Osteoblast (primary cell): ENCODE results near the gene HYAL2. TPM values are rescaled to one million over a fixed set of nuclear protein-coding genes. Genes with fewer than 3 reads are reported as not detected.
A peak's percentile ranks its signal among the peaks of the same experiment; 100 is the strongest.

ENCODE experiments used
- DNase-seq: peaks from one replicate; pipeline ENCODE4 v3.0.0; 2011; ENCODE audit warnings: low spot score, mixed read lengths; ENCODE audit not compliant: insufficient read length; ENCODE audit errors: missing footprints
- H2AFZ ChIP-seq: 2 replicates; pipeline ENCODE4 v1.6.0; 2011; ENCODE audit warnings: mild to moderate bottlenecking, low read length
- H3K27ac ChIP-seq: 2 replicates; pipeline ENCODE4 v1.5.1; 2011; ENCODE audit warnings: mild to moderate bottlenecking, low read depth, low read length, moderate library complexity
- H3K27me3 ChIP-seq: 2 replicates; pipeline ENCODE4 v1.6.0; 2012; ENCODE audit warnings: mild to moderate bottlenecking, control low read depth, inconsistent platforms, low read length, moderate library complexity; ENCODE audit not compliant: insufficient read depth
- H3K36me3 ChIP-seq: 2 replicates; pipeline ENCODE4 v1.5.1; 2011; ENCODE audit warnings: mild to moderate bottlenecking, low read length, control low read depth, moderate library complexity; ENCODE audit not compliant: insufficient read depth
- H3K4me1 ChIP-seq: 2 replicates; pipeline ENCODE4 v1.5.1; 2011; ENCODE audit warnings: mild to moderate bottlenecking, low read length, control low read depth, moderate library complexity; ENCODE audit not compliant: insufficient read depth
- H3K4me2 ChIP-seq: 2 replicates; pipeline ENCODE4 v1.6.0; 2011; ENCODE audit warnings: mild to moderate bottlenecking, low read length; ENCODE audit not compliant: insufficient read depth
- H3K4me3 ChIP-seq: fragments of 200-600 bp; sonication (generic); 3 replicates; pipeline ENCODE4 v1.5.1; 2012; ENCODE audit warnings: mild to moderate bottlenecking, low read length, inconsistent platforms; ENCODE audit not compliant: insufficient read depth
- H3K79me2 ChIP-seq: 2 replicates; pipeline ENCODE4 v1.6.0; 2012; ENCODE audit warnings: mild to moderate bottlenecking, low read length, control low read depth, inconsistent platforms; ENCODE audit not compliant: insufficient read depth
- H3K9me3 ChIP-seq: 2 replicates; pipeline ENCODE4 v1.5.1; 2011; ENCODE audit warnings: low read depth, low read length, control low read depth
- H4K20me1 ChIP-seq: 2 replicates; pipeline ENCODE4 v1.6.0; 2012; ENCODE audit warnings: mild to moderate bottlenecking, low read length, control low read depth; ENCODE audit not compliant: insufficient read depth
- CTCF ChIP-seq: IDR thresholded peaks from 2 replicates; pipeline ENCODE4 v1.5.1; 2011; ENCODE audit warnings: mild to moderate bottlenecking, low read depth, low read length, moderate library complexity; ENCODE audit errors: extremely low read depth
- total RNA-seq: library from RNA; depleted of rRNA; stranded (reverse); fragments of >200 nt; gene quantifications from 2 replicates; pipeline ENCODE4 v1.2.3, GENCODE V29; 2012

Gene HYAL2
- total RNA-seq, 1 donor = 32.9 TPM

GRCh38 chr3:50333744-50334328, 11.3 kb upstream of the HYAL2 start:
- H3K27me3 ChIP-seq = no peaks in the 10 kb centered on the region
- H3K27ac ChIP-seq = peak overlapping the region; percentile 84
- H3K4me2 ChIP-seq = peak overlapping the region; percentile 83
- no peaks in the 10 kb centered on the region for H3K9me3 ChIP-seq
- peaks cover 34% of the 10 kb centered on the region for H3K36me3 ChIP-seq
- TF ChIP-seq CTCF = no peak
- peaks cover 49% of the 10 kb centered on the region for H4K20me1 ChIP-seq
- peak; percentile 97 for DNase-seq
- no peak overlapping the region for H2AFZ ChIP-seq
- peaks cover 45% of the 10 kb centered on the region for H3K4me1 ChIP-seq
- H3K4me3 ChIP-seq = peak overlapping the region; percentile 37
- peaks cover 86% of the 10 kb centered on the region for H3K79me2 ChIP-seq

DNA sequence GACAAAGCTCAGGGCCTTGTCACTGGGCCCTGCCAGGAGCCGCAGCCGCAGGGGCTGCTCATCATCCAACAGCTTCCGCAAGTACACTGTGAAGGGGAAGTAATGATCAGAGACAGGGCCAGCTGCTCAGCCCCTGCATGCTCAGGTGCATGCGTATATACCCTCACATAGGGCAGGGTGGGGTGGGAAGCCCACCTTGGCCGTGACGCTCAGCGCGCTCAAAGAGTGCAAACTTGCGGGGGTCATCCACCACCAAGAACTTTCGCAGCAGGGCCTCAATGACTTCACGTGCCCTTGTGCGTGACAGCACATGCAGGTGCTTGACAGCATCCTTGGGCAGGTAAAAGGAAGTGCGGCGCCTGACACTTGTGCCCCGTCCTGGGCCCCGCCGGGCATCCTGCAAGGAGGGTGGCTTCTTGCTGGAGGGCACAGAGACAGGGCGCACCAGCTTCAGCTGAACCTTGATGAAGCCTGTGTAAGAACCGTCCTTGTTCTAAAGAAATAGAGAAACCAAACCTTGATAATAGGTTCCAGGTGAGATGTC, 8.9 kb upstream of the HYAL2 start:
- Histone ChIP-seq H4K20me1 (peaks cover 53% of the 10 kb centered on the region), H2AFZ (no peak overlapping the region), H3K9me3 (no peaks in the 10 kb centered on the region), H3K36me3 (peaks cover 36% of the 10 kb centered on the region), H3K27ac (no peak overlapping the region), H3K4me2 (no peak overlapping the region), H3K4me1 (peaks cover 47% of the 10 kb centered on the region), H3K27me3 (no peaks in the 10 kb centered on the region), H3K4me3 (no peak overlapping the region), H3K79me2 (peaks cover 83% of the 10 kb centered on the region)
- TF ChIP-seq CTCF = no peak
- no peak for DNase-seq

DNA sequence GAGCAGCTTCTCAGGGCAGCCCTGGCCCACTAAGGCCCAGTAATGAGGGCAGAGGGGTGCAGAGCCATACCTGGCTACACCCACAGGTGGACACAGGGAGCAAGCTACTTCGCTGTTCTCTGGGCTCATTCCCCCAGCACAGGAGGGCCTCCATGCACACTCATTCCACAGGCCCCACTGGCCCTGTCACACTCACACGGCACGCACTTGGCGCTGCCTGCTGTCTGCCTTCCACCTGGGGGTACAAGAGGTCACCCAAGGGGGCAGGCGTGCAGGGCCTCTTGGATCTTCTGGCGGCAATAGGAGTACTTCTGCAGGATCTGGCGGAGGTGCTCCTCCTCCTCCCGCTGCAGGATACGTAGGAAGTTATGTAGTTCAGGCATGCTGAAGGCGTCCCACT, 7.8 kb upstream of the HYAL2 start:
- peaks cover 47% of the 10 kb centered on the region for H3K36me3 ChIP-seq
- H3K4me2 ChIP-seq = no peak overlapping the region
- H3K79me2 ChIP-seq = peaks cover 76% of the 10 kb centered on the region
- H3K27me3 ChIP-seq = no peaks in the 10 kb centered on the region
- H3K4me1 ChIP-seq = peaks cover 36% of the 10 kb centered on the region
- H2AFZ ChIP-seq = no peak overlapping the region
- no peak for TF ChIP-seq CTCF
- H3K9me3 ChIP-seq = no peaks in the 10 kb centered on the region
- no peak for DNase-seq
- H3K4me3 ChIP-seq = no peak overlapping the region
- H3K27ac ChIP-seq = no peak overlapping the region
- H4K20me1 ChIP-seq = peaks cover 44% of the 10 kb centered on the region

DNA sequence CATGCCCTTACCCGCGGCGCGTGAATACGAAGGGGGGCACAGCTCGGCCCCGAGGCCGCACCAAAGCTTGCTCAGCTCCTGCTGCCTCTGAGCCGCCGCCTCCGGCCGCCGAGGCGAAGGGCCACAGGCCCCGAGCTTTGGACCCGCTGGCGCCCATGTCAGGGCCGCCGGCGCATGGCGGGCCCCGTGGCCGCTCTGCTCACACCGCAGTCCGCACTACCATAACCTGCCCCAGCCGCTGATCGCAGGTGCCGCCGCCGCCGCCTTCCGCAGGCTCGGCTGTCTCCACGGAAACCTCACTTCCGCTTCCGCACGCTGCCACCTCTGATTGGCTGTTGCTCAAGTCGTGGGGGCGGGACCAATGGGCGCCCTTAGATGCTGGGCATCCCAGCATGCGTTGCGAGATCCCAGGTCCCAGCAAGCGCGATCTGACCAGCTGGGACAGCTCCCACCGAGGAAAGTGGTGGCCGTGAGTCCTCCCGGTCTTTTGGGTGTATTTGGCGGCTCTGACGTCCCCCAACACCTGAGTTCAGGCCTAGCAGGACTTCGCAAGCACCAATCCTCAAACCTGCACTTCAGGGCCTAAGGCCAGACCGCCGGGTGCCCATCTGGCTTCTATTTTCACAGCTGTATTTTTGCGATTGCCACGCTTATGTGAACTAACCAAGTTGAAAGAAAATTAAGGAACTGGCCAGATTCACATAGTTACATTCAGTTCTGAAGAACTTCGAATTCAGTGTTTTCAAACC, 5.6 kb upstream of the HYAL2 start, which contains the start of gene TUSC2:
TUSC2 (minus strand) TSS at position 281 of the 749 bp plus-strand sequence; CDS start at position 157, 124 bp downstream.
- Histone ChIP-seq H4K20me1 (peaks cover 28% of the 10 kb centered on the region), H3K36me3 (peaks cover 47% of the 10 kb centered on the region), H3K27ac (peak within 1 kb of the TSS; percentile 86), H3K4me2 (peak within 1 kb of the TSS; percentile 99), H3K4me1 (peaks cover 14% of the 10 kb centered on the region), H3K9me3 (no peaks in the 10 kb centered on the region), H3K79me2 (peaks cover 54% of the 10 kb centered on the region), H3K27me3 (no peaks in the 10 kb centered on the region), H2AFZ (peak within 1 kb of the TSS; percentile 94), H3K4me3 (peak within 1 kb of the TSS; percentile 94)
- peak; percentile 100 for DNase-seq
- no peak for TF ChIP-seq CTCF
